SKM-1 (cell line): ENCODE measurements around the gene TBCCD1.
"Not testable (repeated sequence)": the region's sequence is repeated elsewhere in the genome, so short reads cannot be mapped to it uniquely, and the experiment has no call there.

Source experiments
- DNase-seq: peaks from one replicate; lab custom pipeline; 2025; ENCODE audit not compliant: unreplicated experiment; lab: John Stamatoyannopoulos, UW

Gene TBCCD1

DNA sequence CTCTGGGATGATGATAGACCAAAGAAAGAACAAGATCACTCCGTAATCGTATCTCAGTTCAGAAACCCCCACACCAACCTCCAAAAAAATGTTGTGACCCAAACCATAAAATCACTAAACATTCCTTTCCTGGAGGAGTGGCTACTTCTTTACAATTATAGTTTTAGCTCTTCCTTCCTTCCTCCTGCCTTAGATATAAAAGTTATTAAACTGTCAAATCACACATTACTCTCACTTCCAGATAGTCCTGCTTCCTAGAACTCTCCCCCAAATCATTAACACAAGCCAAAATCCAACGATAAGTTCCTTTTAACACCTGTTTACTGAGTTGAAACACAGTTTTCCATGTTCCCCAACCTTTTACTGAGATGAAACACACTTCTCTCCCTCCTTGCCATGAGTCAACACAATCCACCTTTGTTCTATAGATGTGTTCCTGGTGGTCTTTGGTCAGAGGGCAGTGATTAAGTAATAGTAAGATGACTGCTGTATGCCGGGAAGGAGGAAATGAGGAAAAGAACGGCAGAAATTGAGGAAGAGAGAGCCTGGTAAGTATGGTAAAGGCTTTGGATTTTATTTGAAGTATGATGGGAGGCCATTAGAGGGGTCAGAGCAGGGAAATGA, 14.6 kb downstream of the TBCCD1 start:
- DNase-seq: no peak

- no peak for DNase-seq
These were observed 15.8 kb downstream of the TBCCD1 start for GRCh38 chr3:186551387-186551786.

GRCh38 chr3:186549497-186549896, 17.6 kb downstream of the TBCCD1 start:
- DNase-seq: no peak

- no peak for DNase-seq
These were observed 22.9 kb downstream of the TBCCD1 start, which contains the start of gene CRYGS for GRCh38 chr3:186544281-186544680. Gene CRYGS (minus strand): TSS chr3:186544380. CDS start chr3:186544326, 54 bp downstream.

DNA sequence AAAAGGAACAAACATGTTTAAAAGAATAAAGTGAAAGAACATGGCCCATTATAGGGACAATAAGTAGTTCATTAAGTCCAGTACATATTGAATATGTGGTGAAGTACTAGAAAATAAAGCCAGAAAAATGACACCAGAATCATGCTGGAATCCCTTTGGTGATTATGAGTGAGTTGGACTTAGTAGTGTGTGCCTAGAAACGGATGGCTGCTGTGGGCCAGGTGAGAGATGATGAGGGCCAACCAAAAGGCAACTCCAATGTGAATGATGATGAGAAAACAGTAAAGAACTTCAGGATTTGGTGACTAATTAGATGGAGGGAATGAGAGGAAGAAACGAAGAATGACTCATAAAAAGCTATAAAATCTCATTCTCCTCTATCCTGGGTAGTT, 26.3 kb downstream of the TBCCD1 start:
- DNase-seq: no peak

DNA sequence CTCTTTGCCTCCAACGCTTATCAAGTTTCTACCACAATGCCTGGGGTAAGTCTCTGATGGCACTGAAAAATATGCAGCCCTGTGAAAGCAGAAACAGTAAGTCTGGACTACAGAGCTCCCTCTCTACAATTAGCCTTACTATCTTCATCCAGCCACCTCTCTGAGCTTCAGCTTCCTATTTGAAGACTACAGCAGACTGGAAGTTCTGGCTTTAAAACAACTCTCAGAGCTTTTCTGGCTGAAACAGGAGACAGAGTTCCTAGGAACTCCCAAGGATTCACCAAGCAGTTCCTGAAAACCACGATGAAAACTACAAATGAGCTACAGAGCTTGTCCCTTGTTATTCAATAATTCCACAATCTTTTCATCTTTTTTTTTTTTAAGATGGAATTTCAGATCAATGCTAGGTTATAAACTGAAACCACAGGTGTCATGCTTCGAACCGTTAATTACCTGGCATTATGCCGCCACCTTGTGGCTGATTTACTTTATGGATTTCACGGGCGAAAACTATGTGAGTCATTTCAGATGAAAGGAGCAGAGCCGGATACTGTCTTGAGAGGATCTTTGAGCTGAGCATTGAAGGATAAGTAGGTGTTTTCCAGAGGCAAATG, 26.8 kb downstream of the TBCCD1 start:
- peak; percentile 40 for DNase-seq

DNA sequence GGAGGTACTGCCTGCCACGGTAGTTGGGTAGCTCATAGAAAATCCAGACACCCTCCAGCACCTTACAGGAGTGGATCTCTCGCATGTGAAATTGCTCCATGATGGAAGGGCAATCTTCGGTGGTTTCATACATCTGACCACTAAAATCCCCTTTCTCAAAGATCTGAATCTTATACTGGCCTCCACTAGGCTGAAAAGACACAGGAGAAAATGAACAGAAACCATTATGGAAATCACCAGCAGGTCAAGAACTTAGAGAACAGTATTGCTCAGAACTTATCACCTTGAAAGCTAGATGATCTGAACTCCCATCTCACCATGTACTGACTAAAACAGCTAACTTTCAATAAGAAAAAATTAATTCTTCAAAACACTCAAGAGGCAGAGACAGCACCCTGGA, 28.4 kb downstream of the TBCCD1 start:
- no peak for DNase-seq

DNA sequence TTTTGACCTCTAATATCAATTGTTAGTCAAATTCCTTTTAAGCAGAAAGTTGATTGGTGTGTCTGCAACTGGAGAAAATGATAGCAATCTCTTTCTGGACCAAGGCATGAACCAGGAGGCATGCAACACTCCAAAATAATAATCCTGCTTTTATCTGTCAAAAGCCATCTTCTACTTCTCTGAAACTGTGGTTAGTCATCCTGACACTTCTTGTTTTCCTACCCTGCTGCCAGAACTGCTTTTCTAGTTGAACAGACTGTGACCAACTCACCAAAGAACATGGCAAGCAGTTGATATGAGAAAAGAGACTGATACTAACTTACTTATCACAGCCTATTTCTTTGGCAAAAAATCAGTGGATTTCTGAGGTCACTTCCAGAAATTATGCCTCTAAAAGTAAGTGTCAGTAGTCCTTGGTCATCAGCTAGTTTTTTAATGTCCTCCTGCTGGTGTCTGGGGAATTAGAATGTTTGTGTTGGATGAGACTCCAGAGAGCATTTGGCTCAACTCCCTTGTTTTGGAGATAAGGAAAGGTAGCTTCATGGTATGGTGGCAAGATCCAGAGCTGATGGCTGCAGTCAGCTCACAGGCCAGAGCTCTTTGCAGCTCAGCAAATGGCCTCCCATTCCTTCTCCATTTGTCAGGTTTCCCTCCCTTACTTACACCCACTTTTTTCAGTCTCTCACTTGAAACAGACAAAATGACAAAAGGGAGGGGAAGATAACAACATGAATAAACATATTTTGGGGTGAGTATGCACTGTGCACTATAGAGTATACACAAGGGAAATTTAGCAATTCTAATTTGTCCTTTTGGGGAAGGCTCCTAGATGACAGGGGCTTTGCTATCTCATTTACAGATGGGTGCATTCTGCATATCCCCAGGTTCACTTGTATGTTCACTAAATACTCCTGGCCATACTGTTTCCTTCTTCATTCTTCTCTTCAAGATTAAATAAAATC, 30.0 kb downstream of the TBCCD1 start:
- DNase-seq: no peak

DNA sequence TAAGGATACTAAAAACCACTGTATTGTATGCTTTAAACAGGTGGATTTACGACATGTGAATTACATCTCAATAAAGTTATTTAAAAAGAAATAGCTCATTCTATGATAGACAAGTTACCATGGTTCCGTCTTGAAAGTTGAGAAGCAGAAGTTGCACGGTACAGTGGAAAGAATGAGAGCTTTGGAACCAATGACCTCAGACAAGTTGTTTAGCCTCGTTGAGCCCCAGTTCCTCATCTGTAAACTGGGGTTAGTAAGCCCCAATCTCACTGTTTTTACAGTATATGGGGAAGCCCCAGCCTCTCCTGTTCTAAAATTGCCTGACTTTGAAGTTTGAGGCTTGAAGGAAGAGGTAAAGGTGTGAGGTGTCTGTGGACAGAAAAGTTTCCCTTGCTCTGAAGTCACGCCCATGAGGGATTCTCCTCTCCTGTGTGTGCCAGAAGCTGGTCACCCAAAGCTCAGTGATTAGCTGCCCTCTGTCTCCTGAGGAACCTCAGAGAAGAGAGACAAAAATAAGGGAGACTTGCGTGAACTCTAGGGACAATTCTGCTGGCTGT, 32.9 kb downstream of the TBCCD1 start:
- peak; percentile 79 for DNase-seq

- DNase-seq: peak; percentile 41
These were observed 34.5 kb downstream of the TBCCD1 start for GRCh38 chr3:186532598-186533072.

GRCh38 chr3:186531694-186532093, 35.4 kb downstream of the TBCCD1 start:
- DNase-seq: not testable (repeated sequence)

DNA sequence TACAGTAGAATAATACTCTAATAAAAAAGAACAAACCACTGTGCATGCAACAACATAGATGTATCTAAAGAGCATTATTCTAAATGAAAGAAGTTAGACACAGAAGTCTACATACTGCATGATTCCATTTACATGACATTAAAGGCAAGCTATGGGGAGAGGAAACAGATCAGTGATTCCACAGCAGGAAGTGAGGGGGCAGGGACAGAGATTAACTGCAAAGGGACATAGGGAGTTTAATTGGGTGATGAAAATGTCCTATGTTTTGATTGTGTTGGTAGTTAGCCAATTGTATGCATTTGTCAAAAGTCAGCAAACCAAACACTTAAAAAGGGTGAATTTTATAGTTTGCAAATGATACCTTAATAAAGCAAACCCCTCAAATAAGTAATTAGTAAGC, 36.7 kb downstream of the TBCCD1 start:
- no peak for DNase-seq

- no peak for DNase-seq
These were observed 37.7 kb downstream of the TBCCD1 start for GRCh38 chr3:186529201-186529999.

- DNase-seq: no peak
These were observed 40.9 kb downstream of the TBCCD1 start for GRCh38 chr3:186526256-186526606.

GRCh38 chr3:186525369-186526255, 41.5 kb downstream of the TBCCD1 start:
- DNase-seq: no peak

GRCh38 chr3:186524616-186525015, 42.5 kb downstream of the TBCCD1 start:
- no peak for DNase-seq

DNA sequence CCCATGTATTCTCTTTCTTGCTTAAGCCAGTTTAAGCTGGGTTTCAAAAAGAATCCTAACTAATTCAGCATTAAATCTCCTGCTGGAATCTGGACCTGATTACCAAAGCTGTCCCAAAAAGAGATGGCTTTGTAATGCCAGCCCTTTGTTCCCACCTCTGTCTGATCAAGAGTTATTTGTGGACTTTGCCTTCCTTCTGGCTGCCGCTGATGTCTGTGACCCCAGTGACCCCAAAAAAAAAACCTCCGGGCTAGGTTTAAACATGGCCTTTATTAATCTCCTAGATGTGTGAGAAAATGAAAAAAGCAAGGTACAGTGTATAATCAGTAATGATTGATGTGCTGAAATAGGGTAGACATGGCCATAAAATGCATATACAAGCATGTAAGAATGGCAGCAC, 43.7 kb downstream of the TBCCD1 start:
- DNase-seq: no peak

- no peak for DNase-seq
These were observed 44.1 kb downstream of the TBCCD1 start for GRCh38 chr3:186523022-186523421.

- DNase-seq: no peak
These were observed 45.9 kb downstream of the TBCCD1 start for GRCh38 chr3:186520957-186521842.
